HCT116 (cell line): ENCODE measurements around the gene MINK1.

Experiments
- EGR1 ChIP-seq: IDR thresholded peaks from 2 replicates; pipeline ENCODE4 v1.6.1; 2012; ENCODE audit warnings: low read depth
- EZH2 ChIP-seq: fragments of 200-600 bp; sonication (generic); IDR thresholded peaks from 2 replicates; pipeline ENCODE4 v1.6.1; 2017; ENCODE audit warnings: antibody characterized with exemption, mixed run types
- EZH2phosphoT487 ChIP-seq: fragments of 200-600 bp; IDR thresholded peaks from 2 replicates; pipeline ENCODE4 v1.6.1; 2018; ENCODE audit warnings: antibody characterized with exemption, borderline replicate concordance
- POLR2AphosphoS5 ChIP-seq: IDR thresholded peaks from 2 replicates; pipeline ENCODE4 v1.6.1; 2011; ENCODE audit warnings: mild to moderate bottlenecking, low read depth, low read length, moderate library complexity
- SIN3A ChIP-seq: IDR thresholded peaks from 2 replicates; pipeline ENCODE4 v1.6.1; 2012; ENCODE audit warnings: low read depth
- ZBTB33 ChIP-seq: IDR thresholded peaks from 2 replicates; pipeline ENCODE4 v1.6.1; 2011; ENCODE audit warnings: mild to moderate bottlenecking, low read length, moderate library complexity; ENCODE audit not compliant: insufficient replicate concordance; ENCODE audit errors: extremely low read depth
- ZFX ChIP-seq: fragments of 450-650 bp; IDR thresholded peaks from 2 replicates; pipeline ENCODE4 v1.6.1; 2017
- TF ChIP-seq, protein P1 (sequence below): IDR thresholded peaks from 2 replicates; pipeline ENCODE4 v1.6.1; 2012; ENCODE audit warnings: low read depth
- TF ChIP-seq, protein P2 (sequence below): IDR thresholded peaks from 2 replicates; pipeline ENCODE4 v1.6.1; 2012
- TF ChIP-seq, protein P3 (sequence below), 3 experiments: fragments of 200-600 bp in 1 of 3; sonication (generic) in 1 of 3; IDR thresholded peaks in 2 of 3; conservative IDR thresholded peaks in 1 of 3; 2 replicates each; pipeline ENCODE4 v1.5.1; 2012 to 2017; ENCODE audit warnings: low read depth in 2 of 3, low read length in 2 of 3, antibody characterized with exemption in 1 of 3, borderline replicate concordance in 1 of 3, control low read depth in 1 of 3, mild to moderate bottlenecking in 1 of 3, mixed read lengths in 1 of 3, mixed run types in 1 of 3, moderate library complexity in 1 of 3; ENCODE audit not compliant: insufficient read depth in 1 of 3

DNA sequence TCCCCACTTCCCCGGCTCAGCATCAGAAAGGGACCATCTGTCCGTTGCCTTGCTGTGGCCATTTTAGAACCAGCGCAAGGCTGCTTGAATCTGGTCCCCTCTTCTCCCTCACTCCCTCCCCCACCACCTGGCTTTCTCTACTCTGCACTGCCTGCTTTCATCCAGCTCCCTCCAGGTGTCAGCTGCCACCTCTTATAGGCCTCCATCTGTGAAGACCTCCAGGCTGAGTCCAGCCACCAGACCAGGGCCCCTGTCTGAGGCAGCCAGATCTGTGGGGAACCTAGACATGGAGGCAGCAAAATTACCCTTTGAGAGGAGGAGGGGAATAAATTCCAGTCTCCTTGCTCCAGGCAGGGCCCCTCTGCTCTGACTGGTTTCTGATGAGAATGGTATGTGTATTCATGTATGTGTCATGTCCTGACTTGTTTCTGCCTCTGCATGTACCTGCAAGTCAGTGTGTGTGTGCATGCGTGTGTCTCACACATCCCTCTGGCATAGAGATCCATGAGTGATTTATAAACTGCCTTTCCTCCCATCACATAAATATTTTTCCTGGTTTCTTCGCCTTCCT is 21.1 kb downstream of the MINK1 start:
- TF ChIP-seq, protein P1, sequence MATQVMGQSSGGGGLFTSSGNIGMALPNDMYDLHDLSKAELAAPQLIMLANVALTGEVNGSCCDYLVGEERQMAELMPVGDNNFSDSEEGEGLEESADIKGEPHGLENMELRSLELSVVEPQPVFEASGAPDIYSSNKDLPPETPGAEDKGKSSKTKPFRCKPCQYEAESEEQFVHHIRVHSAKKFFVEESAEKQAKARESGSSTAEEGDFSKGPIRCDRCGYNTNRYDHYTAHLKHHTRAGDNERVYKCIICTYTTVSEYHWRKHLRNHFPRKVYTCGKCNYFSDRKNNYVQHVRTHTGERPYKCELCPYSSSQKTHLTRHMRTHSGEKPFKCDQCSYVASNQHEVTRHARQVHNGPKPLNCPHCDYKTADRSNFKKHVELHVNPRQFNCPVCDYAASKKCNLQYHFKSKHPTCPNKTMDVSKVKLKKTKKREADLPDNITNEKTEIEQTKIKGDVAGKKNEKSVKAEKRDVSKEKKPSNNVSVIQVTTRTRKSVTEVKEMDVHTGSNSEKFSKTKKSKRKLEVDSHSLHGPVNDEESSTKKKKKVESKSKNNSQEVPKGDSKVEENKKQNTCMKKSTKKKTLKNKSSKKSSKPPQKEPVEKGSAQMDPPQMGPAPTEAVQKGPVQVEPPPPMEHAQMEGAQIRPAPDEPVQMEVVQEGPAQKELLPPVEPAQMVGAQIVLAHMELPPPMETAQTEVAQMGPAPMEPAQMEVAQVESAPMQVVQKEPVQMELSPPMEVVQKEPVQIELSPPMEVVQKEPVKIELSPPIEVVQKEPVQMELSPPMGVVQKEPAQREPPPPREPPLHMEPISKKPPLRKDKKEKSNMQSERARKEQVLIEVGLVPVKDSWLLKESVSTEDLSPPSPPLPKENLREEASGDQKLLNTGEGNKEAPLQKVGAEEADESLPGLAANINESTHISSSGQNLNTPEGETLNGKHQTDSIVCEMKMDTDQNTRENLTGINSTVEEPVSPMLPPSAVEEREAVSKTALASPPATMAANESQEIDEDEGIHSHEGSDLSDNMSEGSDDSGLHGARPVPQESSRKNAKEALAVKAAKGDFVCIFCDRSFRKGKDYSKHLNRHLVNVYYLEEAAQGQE: no peak
- TF ChIP-seq EGR1 (no peak), EZH2 (no peak), SIN3A (no peak), ZBTB33 (no peak), EZH2phosphoT487 (no peak), POLR2AphosphoS5 (no peak), ZFX (no peak)
- TF ChIP-seq, protein P2, sequence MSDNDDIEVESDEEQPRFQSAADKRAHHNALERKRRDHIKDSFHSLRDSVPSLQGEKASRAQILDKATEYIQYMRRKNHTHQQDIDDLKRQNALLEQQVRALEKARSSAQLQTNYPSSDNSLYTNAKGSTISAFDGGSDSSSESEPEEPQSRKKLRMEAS: no peak
- TF ChIP-seq, protein P3, sequence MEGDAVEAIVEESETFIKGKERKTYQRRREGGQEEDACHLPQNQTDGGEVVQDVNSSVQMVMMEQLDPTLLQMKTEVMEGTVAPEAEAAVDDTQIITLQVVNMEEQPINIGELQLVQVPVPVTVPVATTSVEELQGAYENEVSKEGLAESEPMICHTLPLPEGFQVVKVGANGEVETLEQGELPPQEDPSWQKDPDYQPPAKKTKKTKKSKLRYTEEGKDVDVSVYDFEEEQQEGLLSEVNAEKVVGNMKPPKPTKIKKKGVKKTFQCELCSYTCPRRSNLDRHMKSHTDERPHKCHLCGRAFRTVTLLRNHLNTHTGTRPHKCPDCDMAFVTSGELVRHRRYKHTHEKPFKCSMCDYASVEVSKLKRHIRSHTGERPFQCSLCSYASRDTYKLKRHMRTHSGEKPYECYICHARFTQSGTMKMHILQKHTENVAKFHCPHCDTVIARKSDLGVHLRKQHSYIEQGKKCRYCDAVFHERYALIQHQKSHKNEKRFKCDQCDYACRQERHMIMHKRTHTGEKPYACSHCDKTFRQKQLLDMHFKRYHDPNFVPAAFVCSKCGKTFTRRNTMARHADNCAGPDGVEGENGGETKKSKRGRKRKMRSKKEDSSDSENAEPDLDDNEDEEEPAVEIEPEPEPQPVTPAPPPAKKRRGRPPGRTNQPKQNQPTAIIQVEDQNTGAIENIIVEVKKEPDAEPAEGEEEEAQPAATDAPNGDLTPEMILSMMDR (IDR thresholded peaks at IDR 0.05 in 2 of 3, conservative IDR thresholded peaks at IDR 0.05 in 1 of 3; ENCODE audit: borderline replicate concordance in 1 of 3, insufficient read depth in 1 of 3, low read depth in 2 of 3, low read length in 2 of 3): no peak
